ENCODE measurements around the gene SMO. TPM values are rescaled to one million over a fixed set of nuclear protein-coding genes. Genes with fewer than 3 reads are reported as not detected.
A peak's percentile ranks its signal among the peaks of the same experiment; 100 is the strongest.
"Not testable (repeated sequence)": the region's sequence is repeated elsewhere in the genome, so short reads cannot be mapped to it uniquely, and the experiment has no call there.

Gene SMO
- total RNA-seq, 1 donor from 2014 or later, result 3.4 TPM

DNA sequence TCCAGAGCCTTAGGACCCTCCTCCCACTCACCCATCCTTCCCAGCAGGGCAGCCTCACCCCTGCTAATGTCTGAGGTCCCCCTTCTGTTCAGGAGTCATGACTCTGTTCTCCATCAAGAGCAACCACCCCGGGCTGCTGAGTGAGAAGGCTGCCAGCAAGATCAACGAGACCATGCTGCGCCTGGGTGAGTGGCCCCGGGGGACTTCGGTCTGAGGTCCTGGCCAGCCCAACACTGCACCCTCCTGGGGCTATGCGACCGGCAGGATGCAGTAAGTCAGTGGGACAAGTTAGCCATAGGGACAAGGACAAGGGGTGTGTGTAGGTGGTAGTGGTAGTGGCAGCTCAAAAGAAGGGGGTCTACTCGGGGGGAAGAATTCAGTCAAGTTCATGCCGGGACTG is 20.2 kb downstream of the SMO start:
- no peak for DNase-seq (ENCODE audit: low read depth in 2 of 2)

DNA sequence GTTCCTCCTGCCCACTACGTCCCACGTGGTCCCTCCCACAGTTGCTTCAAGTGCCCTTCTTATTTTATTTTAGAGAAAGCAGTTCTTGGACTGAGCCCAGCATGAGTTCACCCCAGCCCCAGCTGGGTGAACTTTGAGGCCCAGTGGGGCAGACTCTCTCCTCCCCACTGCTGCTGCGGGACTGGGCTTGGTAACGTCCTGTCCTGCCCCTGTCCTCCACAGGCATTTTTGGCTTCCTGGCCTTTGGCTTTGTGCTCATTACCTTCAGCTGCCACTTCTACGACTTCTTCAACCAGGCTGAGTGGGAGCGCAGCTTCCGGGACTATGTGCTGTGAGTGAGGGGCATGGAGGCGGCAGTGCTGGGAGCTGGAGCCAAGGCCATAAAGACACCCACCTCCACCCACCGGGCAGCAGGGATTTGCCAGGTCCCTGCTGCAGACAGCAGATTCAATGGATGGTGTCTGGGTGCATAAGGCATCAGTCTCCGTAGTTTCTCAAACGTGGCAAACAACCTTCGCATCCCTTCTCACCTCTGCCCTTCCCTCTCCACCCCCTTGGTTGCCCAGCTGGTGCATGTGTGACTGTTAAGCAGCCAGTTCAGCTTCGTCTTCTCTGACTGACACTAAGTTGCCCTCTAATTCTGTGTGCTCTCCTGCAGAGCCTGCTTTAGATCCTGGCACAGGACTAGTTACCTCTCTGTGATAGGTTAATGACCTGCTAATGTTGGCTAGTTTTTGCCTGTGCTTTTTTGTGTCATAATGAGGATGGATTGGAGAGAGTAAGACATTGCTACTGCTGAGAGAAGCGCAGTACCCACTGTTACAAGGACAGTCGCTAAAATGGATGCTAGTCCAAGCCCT is 20.9 kb downstream of the SMO start:
- DNase-seq (ENCODE audit: low read depth in 2 of 2), result no peak

DNA sequence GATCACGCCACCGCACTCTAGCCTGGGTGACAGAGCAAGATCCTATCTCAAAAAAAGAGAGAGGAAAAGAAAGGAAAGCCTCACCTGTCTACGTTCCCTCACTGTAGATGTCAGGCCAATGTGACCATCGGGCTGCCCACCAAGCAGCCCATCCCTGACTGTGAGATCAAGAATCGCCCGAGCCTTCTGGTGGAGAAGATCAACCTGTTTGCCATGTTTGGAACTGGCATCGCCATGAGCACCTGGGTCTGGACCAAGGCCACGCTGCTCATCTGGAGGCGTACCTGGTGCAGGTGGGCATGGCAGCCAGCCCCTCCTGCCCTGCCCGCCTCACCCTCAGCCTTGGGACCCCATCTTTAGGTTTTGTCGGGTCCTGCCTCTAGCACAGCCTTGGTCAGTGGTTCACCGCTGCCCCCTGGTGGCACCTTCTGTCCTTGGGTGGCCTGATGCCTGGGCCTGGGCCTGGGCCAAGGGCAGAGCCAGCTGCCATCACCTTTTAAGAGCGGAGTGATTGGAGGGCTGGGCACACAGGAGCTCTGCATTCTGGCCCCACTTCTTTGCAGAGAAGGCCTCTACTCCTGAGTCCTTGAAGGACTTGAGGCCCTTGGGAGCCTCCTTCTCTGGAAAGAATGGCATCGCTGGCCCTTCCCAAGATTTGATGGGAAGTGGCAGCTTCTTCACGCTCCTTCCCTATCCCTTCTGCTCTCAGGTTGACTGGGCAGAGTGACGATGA is 22.0 kb downstream of the SMO start:
- DNase-seq (ENCODE audit: low read depth in 2 of 2), result peak; percentile 64 to 77

DNA sequence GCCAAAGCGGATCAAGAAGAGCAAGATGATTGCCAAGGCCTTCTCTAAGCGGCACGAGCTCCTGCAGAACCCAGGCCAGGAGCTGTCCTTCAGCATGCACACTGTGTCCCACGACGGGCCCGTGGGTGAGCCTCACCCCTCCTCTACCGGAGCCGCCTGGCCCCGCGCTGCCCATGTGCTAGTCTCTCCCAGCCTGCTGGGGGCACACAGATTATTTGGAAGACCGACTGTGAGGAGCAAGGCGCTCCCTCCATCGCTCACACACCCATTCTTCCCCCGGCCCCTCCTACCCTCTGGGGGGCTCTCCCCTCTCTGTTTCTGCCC is 22.5 kb downstream of the SMO start:
- no peak for DNase-seq (ENCODE audit: low read depth in 2 of 2)

DNA sequence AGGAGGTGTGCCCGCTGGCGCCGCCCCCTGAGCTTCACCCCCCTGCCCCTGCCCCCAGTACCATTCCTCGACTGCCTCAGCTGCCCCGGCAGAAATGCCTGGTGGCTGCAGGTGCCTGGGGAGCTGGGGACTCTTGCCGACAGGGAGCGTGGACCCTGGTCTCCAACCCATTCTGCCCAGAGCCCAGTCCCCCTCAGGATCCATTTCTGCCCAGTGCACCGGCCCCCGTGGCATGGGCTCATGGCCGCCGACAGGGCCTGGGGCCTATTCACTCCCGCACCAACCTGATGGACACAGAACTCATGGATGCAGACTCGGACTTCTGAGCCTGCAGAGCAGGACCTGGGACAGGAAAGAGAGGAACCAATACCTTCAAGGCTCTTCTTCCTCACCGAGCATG is 23.7 kb downstream of the SMO start:
- no peak for DNase-seq (ENCODE audit: low read depth in 2 of 2)

DNA sequence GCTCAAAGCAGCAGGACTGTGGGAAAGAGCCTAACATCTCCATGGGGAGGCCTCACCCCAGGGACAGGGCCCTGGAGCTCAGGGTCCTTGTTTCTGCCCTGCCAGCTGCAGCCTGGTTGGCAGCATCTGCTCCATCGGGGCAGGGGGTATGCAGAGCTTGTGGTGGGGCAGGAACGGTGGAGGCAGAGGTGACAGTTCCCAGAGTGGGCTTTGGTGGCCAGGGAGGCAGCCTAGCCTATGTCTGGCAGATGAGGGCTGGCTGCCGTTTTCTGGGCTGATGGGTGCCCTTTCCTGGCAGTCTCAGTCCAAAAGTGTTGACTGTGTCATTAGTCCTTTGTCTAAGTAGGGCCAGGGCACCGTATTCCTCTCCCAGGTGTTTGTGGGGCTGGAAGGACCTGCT is 24.2 kb downstream of the SMO start:
- DNase-seq (ENCODE audit: low read depth in 2 of 2), result no peak

DNA sequence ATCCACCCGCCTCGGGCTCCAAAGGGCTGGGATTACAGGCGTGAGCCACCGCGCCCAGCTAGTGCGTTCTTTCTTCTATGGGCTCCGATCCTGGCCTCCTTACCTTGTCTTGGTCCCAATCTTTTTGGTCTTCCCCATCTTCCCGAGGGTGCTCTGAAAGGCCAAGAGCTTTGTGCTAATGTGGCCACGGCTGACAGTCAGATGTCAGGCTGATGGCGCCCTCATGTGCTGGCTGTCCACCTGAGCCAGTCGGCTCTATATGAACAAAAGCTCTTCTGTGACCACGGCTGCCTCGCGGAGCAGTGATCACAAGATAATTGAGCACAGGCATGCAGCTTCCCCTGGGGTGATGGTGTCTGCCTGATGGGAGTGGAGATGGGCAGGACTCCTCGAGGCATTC is 25.4 kb downstream of the SMO start:
- DNase-seq (ENCODE audit: low read depth in 2 of 2), result peak in 1 of 2 donors; percentile 29

DNA sequence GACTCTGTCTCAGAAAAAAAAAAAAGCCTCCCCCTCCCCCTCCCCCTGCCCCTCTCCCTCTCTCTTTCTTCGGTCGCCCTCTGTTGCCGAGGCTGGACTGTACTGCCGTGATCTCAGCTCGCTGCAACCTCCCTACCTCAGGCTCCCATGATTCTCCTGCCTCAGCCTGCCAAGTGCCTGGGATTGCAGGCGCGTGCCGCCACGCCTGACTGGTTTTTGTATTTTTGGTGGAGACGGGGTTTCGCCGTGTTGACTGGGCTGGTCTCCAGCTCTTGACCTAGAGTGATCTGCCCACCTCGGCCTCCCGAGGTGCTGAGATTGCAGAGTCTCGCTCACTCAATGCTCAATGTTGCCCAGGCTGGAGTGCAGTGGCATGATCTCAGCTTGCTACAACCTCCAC is 27.3 kb downstream of the SMO start:
- DNase-seq (ENCODE audit: low read depth in 2 of 2), result not testable (repeated sequence)

DNA sequence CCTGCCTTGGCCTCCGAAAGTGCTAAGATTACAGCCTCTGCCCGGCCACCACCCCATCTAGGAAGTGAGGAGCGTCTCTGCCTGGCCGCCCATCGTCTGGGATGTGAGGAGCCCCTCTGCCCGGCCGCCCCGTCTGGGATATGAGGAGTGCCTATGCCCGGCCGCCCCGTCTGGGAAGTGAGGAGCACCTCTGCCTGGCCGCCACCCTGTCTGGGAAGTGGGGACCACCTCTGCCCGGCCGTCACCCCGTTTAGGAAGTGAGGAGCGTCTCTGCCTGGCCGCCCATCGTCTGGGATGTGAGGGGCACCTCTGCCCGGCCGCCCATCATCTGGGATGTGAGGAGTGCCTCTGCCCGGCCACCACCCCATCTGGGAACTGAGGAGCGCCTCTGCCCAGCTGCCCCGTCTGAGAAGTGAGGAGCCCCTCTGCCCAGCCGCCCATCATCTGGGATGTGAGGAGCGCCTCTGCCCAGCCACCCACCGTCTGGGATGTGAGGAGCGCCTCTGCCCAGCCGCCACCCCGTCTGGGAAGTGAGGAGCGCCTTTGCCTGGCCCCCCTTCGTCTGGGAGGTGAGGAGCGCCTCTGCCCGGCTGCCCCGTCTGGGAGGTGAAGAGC is 27.8 kb downstream of the SMO start:
- DNase-seq (ENCODE audit: low read depth in 2 of 2), result not testable (repeated sequence)

DNA sequence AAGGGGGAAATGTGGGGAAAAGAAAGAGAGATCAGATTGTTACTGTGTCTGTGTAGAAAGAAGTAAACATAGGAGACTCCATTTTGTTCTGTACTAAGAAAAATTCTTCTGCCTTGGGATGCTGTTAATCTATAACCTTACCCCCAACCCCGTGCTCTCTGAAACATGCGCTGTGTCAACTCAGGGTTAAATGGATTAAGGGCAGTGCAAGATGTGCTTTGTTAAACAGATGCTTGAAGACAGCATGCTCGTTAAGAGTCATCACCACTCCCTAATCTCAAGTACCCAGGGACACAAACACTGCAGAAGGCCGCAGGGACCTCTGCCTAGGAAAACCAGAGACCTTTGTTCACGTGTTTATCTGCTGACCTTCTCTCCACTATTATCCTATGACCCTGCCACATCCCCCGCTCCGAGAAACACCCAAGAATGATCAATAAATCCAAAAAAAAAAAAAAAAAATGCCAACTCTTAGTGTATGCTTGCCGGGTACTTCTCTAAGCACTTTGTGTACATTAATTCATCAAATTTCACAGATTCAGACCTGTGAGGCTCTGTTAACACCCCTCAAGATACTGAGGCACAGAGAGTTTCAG is 28.5 kb downstream of the SMO start:
- not testable (repeated sequence) for DNase-seq (ENCODE audit: low read depth in 2 of 2)

DNA sequence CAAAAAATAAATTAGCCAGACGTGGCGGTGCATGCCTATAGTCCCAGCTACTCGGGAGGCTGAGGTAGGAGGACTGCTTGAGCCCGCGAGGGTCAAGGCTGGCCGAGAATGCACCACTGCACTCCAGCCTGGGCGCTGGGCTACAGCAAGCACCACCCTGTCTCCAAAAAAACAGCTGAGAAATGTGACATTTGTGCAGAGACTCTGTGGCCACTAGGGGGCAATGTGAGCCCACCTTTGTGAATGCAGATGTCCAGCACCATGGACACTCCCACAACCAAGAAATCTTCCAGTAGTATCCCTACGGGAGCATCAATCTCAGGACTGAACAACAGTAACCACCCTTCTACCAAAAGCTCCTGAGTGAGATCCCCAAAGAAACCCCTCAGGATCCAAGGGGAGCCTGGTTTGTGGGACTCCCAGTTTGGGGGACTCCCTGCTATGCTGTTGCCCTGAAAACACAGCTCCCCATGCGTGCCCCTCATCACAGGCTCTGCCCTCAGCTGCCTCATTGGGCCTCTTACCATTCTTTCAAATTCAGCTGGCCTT is 30.2 kb downstream of the SMO start:
- peak; percentile 81 to 85 for DNase-seq (ENCODE audit: low read depth in 2 of 2)

DNA sequence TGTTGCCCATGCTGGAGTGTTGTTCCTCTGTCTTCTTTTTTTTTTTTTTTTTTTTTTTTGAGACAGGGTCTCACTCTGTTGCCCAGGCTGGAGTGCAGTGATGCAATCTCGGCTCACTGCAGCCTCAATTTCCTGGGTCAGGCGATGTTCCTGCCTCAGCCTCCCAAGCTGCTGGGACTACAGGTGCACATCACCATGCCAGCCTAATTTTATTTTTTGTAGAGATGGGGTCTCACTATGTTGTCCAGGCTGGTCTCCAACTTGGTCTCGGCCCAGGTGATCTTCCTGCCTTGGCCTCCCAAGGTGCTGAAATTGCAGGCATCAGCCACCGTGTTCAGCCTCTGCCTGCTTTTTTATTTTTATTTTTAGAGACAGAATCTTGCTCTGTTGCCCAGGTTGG is 30.7 kb downstream of the SMO start:
- DNase-seq (ENCODE audit: low read depth in 2 of 2), result not testable (repeated sequence)

DNA sequence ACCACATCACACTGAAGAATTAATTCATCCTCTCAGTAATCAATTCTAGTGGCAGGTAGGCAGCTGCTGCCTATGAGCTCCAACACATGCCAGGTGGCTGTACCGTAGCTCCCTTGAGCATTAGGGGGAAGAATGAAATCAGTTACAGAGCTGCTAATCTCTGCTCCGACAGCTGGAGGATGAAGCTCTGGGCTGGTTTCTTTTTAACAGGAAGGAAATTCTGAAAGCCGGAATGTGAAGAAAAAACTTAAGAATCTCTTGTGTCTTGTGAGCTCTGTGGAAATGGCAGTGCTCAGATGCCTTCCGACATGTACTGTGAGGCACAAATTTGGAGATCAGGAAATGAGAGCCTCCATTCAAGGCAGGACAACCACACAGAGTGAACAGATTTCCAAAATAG is 33.6 kb downstream of the SMO start:
- peak in 1 of 2 donors; percentile 54 for DNase-seq (ENCODE audit: low read depth in 2 of 2)

DNA sequence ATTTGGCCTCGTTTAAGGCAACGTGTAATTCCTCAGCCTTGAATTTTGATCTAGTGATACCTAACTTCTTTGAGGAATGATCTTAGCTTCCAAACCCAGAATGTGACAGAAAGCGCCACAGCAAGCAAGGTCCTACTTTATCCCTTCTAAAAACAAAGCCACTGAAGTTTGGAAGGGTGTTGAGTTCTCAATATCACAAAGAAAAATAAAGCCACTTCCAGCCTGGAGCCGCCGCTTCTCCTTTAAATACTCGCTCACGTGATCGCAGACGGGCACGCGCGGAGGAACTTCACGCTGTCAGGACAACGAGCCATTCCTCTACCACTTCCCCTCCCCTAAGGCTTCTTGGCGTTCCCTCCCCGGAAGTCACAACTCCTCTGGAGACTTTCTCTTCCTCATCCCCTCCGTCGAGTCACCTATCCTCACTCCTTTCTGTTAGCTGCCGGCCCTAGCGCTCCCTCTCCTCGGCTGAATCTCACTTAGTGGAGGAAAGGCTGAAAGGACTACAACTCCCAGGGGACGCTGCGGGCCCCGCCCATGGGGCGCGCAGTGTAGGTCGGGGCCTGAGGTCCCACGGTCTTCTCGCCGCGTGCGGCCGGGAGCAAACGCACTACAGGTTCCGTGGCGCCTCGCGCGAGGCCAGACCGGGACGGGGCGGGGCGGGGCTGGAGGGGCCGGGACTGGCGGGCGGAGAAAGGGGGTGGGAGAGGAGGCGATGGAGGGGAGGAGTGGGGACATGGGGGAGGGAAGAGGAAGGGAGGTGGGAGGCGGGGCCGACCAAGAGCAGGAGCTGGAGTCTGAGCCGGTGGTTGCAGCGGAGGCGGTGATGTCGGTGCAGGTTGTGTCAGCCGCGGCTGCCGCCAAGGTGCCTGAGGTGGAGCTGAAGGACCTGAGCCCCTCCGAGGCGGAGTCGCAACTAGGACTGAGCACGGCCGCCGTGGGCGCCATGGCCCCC is 36.1 kb downstream of the SMO start, which contains the start of gene AHCYL2:
Gene AHCYL2, plus strand, starts transcription at position 780 of the 955 bp plus-strand sequence.
- DNase-seq (ENCODE audit: low read depth in 2 of 2), result peak; percentile 97 to 98

DNA sequence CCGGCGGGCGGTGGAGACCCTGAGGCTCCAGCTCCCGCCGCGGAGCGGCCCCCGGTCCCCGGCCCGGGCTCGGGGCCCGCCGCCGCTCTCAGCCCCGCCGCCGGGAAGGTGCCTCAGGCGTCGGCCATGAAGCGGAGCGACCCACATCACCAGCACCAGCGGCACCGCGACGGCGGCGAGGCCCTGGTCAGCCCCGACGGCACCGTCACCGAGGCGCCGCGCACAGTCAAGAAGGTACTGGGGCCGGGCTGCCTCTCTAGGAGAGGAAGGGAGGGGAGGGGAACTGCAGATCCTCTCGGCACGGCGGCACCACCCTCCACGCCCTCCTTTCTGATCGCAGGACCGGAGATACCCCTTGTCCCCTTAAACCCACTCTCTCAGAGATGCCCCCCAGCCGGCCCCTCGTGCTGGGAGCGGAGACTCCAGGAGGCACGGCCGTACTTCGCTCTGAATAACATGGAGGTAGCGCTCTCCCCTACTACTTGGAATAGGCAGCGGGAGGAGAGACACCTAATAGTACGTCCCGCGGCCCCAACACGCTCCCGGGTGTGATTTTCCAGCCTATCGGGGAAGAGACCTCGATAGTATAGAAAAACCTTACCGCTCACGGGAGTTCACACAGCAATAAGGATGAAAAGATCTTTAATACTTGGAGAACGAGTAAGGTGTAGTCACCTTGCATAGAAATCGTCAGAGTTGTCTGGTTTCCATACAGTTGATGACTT is 36.9 kb downstream of the SMO start:
- peak; percentile 45 to 52 for DNase-seq (ENCODE audit: low read depth in 2 of 2)

DNA sequence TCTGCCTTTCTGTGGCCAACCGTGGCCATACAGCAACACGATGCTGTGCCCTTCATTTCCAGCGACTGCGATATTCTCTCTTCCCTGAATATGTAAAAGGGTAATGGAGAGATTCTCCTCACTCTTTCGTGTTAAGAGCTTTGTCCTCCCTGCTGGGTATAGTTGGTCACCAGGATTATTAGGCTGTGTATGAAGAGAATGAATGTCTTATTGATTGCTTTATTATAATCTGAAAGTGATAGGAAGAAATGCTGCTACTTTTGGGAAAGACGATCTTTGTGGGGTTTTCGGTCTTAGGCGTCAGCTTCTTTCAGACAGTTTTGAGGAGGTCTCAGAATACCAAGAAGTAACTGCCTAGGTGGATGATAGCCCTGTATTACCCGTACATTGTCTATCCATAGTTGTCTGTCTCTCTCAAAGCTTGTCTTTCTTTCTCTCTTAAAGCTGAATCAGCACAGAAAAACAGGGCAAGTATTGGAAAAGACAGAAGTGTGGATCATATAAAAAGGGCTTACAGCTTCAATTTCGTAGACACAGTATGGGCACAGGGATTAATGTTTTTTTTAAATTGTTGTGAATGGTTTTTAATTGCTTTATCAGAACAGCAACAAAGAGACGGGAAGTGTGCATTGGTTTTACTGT is 37.6 kb downstream of the SMO start:
- peak; percentile 9 to 45 for DNase-seq (ENCODE audit: low read depth in 2 of 2)

DNA sequence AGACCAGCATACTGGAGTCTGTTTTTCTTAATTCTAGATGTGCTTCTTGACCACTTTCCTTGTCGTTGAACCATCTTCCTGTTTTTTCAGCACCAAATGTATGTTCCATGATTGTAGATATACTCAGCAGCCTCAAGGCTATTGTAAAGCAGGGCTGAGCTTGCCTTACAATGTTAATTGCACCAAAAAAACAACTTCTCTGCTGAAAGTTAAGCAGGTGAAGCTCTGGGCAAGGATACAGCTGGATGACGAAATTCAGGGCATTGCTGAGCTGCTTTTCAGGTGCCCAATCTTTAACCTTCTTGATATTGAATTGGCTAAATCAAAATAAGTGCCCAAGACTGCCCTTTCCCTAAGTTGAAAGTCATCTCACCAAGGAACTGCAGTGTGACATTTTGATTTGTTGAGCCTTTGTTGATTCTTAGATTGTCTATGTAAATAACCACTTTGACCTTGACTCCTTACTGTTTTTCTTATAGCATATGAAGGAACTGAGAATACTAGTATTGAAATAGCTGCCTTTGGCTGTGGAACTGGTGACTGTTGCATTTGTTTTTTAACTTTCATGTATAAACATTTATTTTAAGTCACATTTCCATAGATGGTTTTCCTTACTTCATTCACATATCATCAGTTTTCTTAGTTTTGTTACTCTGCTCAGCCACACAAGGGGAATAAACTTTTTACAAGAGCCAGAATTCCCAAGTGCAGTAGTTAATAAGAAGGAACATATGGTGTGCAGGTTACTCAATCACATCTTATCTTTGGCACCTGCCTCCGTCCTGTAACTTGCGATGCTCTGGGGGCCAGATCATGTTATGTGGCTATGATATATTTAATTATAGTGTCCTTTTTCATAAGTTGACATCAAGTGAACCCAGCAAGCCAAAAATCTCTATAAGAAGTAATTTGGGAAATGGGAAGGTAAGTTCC is 39.5 kb downstream of the SMO start:
- DNase-seq (ENCODE audit: low read depth in 2 of 2), result no peak

DNA sequence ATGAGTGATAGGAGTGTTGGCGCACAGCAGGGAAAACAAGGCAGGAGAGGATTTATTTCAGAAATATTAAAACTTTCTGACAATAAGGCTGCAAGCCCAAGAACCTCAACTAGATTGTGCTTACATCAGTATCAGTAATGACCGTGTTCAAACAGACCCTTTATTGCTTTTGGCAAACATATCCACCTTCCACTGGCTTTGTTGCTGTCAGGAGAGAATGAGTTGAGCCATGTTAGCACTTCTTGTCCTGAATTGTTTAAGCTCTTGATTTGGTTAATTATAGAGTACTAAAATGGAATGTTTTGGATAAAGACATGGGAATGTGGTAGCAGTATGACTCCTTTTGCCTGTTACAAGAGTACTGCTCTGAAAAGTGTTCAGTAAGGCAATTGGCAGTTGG is 40.2 kb downstream of the SMO start:
- no peak for DNase-seq (ENCODE audit: low read depth in 2 of 2)

All from lung microvascular endothelial cell (primary cell).